GM12892 (cell line): Measurements from ENCODE around the gene SIDT2.

ENCODE experiments used
- POLR2A ChIP-seq: IDR thresholded peaks from 2 replicates; pipeline ENCODE4 v1.6.1; 2011; ENCODE audit warnings: low read depth, low read length, control low read depth
- POLR2AphosphoS5 ChIP-seq: IDR thresholded peaks from 2 replicates; pipeline ENCODE4 v1.6.1; 2011; ENCODE audit warnings: low read depth, low read length, control low read depth

DNA sequence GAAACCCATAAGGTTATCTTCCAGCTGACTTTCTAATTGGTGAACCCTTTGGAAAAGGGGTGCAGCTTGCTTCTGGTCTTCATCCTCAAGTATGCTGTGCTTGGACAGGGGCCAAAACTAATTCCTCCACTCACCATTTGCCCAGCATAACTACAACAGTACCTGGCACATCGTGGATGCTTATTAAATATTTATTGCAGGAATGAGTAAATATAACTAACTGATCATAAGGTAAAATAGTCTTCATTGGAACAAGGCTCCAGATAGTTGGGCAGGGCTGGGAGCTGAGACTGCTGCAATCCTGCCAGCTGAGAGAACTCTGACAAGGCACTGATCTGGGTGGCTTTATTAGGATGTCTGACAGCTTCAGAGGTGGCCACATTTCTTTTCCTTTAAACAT lies 2.4 kb upstream of the SIDT2 start:
- no peak for TF ChIP-seq POLR2A
- no peak for TF ChIP-seq POLR2AphosphoS5
